LHCN-M2 (cell line): Measurements from ENCODE around the gene TLDC2. TPM values are rescaled to one million over a fixed set of nuclear protein-coding genes. Genes with fewer than 3 reads are reported as not detected.
A peak's percentile ranks its signal among the peaks of the same experiment; 100 is the strongest.
"Not testable (repeated sequence)": the region's sequence is repeated elsewhere in the genome, so short reads cannot be mapped to it uniquely, and the experiment has no call there.

Source experiments
- DNase-seq: peaks from one replicate; pipeline ENCODE4 v3.0.0-alpha.2; 2012; ENCODE audit warnings: low read depth
- total RNA-seq: library from RNA; depleted of rRNA; stranded (reverse); fragments of >200 nt; gene quantifications from 2 replicates; pipeline ENCODE4 v1.2.3, GENCODE V29; 2014

TLDC2 gene
- total RNA-seq, 1 experiment from 2014 or later, result not detected

DNA sequence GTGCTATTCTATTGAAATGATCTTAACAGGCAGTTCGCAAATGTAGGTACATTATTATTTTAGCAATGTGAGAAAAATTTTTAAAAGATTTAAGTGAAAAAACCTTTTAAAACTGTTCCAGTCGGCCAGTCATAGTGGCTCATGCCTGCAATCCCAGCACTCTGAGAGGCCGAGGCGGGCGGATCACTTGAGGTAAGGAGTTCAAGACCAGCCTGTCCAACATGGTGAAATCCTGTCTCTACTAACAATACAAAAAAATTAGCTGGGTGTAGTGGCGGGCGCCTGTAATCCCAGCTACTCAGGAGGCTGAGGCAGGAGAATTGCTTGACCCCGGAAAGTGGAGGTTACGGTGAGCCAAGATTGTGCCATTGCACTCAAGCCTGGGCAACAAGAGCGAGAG lies 29.6 kb downstream of the TLDC2 start:
- not testable (repeated sequence) for DNase-seq

DNA sequence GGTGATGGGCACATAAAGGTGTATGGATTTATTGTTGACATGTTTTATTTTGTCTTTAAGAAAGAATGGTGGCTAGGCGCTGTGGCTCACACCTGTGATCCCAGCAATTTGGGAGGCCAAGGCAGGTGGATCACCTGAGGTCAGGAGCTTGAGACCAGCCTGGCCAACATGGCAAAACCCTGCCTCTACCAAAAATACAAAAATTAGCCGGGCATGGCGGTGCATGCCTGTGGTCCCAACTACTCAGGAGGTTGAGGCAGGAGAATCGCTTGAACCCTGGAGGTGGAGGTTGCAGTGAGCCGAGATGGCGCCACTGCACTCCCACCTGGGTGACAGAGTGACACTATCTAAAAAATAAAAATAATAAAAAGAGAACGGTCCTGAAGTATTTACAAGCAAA lies 30.1 kb downstream of the TLDC2 start:
- DNase-seq, result not testable (repeated sequence)

DNA sequence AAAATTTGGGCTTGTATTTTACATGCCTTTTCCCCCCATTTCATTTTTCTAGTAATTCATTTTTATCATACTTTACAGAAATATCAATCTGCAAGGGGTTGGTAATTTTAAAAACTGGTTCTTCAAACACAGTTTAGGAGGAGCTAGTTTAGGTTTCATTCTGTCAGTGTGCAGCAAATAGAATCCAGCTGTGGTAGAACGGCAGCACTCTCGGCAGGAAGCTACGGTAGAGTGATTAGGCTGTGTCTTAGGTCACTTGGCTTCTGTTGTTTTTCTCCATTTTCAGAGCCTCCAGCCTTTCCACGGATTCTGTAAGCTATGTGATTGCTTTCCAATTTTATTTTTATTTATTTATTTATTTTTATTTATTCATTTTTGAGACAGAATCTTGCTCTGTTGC lies 32.7 kb downstream of the TLDC2 start:
- DNase-seq, result no peak

DNA sequence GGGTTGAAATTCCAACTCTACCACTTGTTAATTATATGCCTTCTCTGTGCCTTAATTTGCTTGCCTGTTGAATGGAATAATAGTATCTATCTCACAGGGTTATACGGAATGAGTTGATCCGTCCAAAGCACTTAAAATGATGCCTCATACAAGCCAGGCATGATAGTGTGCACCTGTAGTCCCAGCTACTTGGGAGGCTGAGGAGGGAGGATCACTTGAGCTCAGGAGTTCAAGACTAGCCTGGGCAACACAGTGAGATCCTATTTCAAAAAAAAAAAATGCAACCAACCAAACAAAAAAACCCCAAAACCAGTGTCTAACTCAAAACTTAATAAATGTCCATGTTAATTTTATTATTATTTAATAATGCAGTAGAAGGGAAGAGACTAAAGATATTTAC lies 40.3 kb downstream of the TLDC2 start:
- no peak for DNase-seq

DNA sequence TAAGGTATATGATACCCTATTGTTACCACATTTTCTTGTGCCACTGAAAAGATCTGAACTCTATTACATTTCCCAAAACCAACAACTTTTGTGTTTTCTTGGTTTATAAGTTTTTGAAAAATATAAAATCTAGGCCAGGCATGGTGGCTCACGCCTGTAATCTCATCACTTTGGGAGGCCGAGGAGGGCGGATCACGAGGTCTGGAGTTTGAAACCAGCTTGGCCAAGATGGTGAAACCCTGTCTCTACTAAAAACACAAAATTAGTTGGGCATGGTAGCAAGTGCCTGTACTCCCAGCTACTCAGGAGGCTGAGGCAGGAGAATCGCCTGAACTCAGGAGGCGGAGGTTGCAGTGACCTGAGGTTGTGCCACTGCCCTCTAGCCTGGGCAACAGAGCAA lies 41.3 kb downstream of the TLDC2 start:
- no peak for DNase-seq

DNA sequence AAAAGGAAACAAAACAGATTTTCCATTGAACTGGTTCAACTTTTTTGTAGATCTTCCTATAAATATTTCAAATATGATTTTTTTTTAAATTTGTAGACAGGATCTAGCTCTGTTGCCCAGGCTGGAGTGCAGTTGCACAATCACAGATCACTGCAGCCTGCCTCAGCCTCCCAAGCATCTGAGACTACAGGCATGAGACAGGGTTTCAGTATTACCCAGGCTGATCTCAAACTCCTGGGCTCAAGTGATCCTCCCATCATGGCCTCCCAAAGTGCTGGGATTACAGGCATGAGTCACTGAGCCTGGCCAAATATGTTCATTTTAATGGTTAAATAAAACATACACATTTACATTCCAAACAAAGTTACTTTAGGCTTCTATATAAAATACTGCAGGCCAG lies 42.0 kb downstream of the TLDC2 start:
- peak; percentile 14 for DNase-seq

DNA sequence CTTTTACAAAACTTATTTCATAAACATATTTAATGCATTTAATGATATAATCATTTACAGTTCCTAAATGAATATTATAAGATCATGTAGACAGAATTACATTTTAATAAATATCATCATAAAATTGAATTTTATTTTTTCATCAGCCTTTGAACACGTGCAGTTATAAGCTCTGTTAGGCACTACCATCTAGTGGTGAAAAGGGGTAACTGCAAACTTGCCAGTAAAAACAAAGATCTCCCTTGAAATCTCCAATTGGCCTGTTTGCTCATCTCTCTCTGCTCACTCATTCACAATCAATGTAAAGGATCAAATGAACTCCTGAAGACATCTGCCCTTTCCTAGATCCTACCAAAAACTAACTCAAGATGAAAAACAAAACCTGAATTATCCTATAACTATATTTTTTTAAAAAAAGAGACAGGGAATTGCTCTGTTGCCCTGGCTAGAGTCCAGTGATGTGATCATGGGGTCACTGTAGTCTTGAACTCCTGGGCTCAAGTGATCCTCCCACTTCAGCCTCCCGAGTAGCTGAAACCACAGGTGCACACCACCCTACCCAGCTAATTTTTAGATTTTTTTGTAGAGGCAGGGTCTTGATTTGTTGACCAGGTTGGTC lies 43.9 kb downstream of the TLDC2 start:
- DNase-seq, result peak; percentile 56

DNA sequence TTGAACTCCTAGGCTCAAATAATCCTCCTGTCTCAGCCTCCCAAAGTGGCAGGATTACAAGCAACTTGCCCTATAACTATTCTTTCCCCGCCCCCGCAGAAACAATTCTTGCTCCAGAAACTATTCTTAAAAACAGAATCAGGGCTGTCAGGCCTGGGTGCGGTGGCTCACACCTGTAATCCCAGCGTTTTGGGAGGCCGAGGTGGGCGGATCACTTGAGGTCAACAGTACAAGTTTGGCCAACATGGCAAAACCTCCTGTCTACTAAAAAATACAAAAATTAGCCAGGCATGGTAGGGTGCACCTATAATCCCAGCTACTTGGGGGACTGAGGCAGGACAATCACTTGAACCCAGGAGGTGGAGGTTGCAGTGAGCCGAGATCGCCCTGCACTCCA lies 44.4 kb downstream of the TLDC2 start:
- no peak for DNase-seq

DNA sequence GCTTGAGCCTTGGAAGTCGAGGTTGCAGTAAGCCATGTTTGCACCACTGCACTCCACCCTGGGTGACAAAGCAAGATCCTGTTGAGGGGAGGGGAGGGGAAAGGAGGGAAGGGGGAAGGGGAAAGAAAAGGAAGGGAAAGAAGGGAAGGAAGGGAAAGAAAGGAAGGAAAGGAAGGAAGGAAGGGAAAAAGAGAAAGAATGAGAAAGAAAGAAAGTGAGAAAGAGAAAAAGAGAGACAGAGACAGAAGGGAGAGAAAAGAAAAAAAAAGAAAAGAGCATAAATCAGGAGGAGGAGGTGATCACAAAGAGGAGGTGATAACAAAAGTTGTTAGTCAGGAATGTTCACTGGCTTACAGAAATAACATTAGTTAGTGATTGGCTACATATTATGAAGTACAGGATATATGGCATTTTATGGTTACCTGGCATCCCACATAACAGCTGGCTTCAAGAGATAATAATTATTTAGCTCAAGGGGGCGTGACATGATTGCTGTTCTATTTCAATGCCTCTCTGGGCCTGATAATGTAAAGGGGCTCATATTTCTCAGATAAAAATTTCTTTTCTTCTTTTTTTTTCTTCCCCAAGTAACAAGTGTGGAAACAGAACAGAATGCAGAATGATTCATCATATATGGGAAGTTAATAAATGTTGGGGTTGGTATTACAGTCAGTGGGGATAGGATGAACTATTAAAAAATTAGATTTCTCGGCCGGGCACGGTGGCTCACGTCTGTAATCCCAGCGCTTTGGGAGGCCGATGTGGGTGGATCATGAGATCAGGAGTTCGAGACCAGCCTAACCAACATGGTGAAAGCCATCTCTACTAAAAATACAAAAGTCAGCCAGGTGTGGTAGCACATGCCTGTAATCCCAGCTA lies 48.5 kb downstream of the TLDC2 start:
- DNase-seq, result no peak

DNA sequence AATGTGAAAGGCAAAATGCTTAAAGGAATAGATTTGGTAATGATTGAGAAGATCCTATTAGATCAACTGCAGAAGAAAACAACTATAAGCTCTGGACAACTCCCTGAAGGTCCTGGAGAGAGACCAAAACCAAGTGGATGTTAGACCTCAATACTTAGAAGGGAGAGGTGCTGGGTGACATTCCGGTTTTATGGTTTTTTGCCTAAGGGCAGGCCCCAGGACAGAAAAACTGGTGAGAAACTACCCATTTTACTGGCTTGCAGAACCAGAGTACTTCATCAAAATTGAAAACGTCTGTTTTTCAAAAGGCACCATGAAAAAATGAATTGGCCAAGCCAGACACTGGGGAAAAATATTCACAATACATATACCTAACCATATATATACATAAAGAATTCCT lies 49.3 kb downstream of the TLDC2 start:
- no peak for DNase-seq

DNA sequence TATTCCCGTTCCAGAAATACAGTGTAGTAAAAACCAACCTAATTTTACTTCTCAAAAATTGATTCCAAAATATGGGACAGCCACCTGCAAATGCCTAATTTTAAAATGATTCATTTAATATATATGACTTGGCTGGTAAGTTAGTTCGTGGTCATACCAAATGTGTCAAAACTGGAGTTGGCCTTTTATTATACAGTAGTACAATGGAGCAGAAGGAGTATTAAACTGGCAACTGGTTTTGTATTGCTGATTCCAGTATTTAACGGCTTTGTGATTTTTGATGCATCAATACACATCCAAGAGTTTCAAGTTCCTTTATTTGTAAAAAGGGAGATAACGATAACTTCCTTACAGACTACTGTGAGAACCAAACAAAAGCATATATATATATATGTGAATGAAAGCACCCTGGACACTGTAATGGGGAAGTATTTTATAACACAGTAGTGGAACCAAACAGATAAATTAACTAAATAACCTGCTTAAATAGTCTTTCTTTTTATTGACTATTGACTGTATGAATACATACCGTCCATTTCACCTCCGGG lies 50.8 kb downstream of the TLDC2 start:
- no peak for DNase-seq

DNA sequence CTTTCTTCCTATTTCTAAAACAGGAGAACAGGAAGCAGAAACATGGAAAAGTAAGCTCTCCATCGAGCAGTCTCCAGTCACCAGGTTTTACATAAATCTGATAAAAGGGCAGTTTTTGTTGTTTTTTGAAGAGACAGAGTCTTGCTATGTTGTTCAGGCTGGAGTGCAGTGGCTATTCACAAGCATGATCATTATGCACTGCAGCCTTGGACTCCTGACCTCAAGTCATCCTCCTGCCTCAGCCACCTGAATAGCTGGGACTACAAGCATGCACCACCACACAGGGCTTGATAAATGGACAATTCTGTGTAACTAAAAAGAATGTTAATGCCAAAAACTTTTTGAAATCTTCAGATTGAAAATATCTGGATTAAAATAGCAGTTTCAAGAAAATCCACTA lies 51.8 kb downstream of the TLDC2 start:
- no peak for DNase-seq

DNA sequence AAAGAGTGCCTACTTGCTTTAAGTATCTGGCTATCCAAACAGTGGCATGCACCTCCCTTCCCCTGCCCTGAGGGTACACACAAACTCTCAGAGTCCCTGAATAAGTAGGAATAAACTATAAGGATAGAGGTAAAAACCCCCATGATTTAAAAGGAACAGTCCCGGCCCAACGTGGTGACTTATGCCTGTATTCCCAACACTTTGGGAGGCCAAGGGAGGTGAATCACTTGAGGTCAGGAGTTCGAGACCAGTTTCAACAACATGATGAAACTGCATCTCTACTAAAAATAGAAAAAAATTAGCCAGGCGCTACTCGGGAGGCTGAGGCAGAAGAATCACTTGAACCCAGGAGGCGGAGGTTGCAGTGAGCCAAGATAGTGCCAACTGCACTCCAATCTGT lies 53.4 kb downstream of the TLDC2 start:
- peak; percentile 55 for DNase-seq

DNA sequence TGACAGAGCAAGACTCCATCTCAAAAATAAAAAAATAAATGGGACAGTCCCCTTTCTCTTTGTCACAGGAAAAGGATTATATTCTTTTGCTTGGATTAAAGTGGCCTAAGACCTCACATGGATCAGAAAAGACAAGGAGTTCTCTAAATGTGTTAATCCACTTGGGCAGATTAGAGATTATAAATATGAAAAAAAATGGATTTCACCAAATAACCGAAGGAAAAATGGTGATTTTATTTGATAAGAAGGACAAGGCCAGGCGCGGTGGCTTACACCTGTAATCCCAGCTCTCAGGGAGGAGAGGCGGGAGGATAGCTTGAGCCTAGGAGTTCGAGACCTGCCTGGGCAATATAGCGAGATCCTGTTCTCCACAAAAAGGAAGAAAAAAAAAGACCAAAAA lies 53.8 kb downstream of the TLDC2 start:
- no peak for DNase-seq

DNA sequence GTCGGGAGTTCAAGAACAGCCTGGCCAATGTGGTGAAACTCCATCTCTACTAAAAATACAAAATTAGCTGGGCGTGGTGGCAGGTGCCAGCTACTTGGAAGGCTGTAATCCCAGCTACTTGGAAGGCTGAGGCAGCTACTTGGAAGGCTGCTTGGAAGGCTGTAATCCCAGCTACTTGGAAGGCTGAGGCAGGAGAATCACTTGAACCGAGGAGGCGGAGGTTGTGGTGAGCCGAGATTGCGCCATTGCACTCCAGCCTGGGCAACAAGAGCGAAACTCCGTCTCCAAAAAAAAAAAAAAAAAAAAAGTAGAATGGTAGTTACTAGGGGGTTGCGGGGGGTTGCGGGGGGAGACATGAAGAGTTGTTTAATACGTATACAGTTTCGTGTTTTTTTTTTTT lies 56.1 kb downstream of the TLDC2 start:
- DNase-seq, result not testable (repeated sequence)

DNA sequence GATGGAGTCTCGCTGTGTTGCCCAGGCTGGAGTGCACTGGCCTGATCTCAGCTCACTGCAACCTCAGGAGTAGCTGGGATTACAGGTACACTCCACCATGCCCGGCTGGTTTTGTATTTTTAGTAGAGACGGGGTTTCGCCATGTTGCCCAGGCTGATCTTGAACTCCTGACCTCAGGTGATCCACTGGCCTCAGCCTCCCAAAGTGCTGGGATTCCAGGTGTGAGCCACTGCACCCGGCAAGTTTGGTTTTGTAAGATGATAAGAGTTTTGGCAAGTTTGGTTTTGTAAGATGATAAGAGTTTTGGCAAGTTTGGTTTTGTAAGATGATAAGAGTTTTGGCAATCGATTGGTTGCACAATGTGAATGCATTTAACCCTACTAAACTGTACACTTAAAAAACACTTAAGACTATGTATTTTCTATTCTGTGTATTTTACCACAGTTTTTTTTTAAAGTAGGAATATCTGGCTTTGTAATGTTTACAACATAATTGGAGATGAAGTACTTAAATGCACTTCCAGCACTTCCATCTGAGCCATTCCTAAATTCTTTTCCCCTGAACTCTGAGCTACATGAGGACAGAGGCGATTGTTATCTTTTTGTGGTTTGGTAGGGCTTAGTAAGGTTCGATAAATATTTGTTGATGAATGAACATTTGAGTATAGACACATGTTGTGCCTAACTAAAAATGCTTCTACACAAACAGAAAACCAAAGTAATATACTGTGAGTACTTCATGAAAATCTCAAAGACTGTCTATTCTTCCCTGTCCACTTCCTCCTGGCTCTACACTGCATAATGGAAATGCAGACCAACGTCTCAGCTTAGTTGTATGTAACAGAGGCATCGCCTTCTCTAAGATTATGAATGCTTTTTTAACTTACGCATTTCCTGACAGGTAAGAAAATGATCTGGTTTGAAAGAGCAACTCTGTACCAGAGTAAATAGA lies 56.8 kb downstream of the TLDC2 start:
- DNase-seq, result peak; percentile 28

DNA sequence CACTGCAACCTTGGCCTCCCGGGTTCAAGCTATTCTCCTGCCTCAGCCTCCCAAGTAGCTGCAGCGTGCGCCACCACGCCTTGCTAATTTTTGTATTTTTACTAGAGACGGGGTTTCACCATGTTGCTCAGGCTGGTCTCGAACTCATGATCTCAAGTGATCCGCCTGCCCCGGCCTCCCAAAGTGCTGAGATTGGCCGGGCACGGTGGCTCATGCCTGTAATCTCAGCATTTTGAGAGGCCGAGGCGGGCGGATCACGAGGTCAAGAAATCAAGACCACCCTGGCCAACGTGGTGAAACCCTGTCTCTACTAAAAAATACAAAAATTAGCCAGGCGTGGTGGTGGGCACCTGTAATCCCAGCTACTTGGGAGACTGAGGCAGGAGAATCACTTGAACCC lies 57.6 kb downstream of the TLDC2 start:
- not testable (repeated sequence) for DNase-seq

DNA sequence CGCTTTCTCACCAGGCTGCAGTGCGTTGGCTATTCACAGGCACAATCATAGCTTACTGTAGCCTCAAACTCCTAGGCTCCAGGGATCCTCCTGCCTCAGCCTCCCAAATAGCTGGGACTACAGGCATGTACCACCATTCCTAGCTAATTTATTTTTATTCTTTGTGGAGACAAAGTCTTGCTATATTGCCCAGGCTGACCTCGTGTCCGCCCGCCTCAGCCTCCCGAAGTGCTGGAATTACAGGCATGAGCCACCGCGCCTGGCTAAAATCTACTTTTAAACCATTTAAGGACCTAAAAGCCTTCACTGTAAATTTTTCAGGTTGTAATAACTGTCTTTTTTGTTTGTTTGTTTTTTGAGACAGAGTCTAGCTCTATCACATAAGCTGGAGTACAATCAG lies 60.4 kb downstream of the TLDC2 start:
- no peak for DNase-seq

DNA sequence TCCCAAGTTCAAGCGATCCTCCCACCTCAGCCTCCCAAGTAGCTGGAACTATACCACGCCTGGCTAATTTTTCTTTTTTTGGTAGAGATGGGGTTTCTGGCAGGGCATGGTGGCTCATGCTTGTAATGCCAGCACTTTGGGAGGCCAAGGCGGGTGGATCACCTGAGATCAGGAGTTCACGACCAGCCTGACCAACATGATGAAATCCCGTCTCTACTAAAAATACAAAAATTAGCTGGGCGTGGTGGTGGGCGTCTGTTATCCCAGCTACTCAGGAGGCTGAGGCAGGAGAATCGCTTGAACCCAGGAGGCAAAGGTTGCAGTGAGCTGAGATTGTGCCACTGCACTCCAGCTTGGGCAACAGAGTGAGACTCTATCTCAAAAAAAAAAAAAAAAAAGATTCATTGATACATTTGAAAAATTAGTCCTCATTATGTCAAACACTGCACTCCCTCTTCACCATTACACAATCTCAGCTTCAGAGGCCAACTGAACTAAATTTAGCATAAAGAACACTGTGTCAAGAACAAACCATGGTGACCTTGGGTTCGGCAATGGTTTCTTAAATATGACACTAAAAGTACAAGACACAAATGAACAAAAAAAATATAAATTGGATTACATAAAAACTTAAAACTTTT lies 60.9 kb downstream of the TLDC2 start:
- not testable (repeated sequence) for DNase-seq

DNA sequence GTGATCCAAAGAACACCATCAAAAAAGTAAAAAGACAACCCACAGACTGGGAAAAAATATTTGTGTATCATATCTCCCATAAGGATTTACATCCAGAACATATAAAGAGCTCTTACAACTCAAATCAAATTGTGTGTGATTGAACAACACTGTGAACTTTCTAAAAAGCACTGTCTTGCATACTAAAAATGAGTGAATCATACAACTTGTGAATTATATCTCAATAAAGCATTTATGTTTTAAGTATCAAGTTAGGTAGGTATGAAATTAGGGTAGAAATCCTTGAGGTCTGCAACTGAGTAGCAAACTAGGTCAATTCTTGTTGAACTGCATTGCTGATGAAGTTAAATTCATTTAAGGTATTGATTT lies 61.4 kb downstream of the TLDC2 start:
- DNase-seq, result no peak

DNA sequence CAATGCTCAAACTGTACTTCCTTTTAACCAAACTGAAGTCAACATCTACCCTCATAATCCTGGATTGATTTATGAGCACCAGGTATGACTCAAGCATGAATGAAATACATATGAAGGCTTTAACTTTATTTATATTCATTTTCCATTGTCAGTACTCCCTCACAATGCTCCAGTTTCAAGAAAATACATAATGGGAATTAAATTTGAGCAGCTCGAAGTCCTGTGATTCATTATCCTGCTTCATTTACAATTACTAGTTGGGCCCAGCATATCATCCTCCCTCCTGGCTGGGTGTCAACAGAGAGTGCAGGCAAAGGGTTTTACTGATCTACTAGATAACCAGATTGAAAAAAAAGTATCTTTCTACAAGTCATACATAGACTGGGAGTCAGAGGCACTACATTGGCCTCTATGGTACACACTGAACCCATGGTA lies 65.5 kb downstream of the TLDC2 start:
- DNase-seq, result peak; percentile 5
